D721Med (cell line): ENCODE measurements around the gene TSR3.

ENCODE experiments used
- DNase-seq: peaks from one replicate; pipeline ENCODE4 v3.0.0; 2011; ENCODE audit warnings: low spot score; ENCODE audit not compliant: insufficient read length
- FAIRE-seq: peaks from 2 replicates; lab custom pipeline; 2011; peaks lifted over from hg19 to GRCh38; lab: Jason Lieb, UNC
- CTCF ChIP-seq: IDR thresholded peaks from 2 replicates; pipeline ENCODE4 v1.5.1; 2012; ENCODE audit warnings: mild to moderate bottlenecking, control low read depth; ENCODE audit not compliant: insufficient read depth; ENCODE audit errors: missing control alignments

TSR3 gene

DNA sequence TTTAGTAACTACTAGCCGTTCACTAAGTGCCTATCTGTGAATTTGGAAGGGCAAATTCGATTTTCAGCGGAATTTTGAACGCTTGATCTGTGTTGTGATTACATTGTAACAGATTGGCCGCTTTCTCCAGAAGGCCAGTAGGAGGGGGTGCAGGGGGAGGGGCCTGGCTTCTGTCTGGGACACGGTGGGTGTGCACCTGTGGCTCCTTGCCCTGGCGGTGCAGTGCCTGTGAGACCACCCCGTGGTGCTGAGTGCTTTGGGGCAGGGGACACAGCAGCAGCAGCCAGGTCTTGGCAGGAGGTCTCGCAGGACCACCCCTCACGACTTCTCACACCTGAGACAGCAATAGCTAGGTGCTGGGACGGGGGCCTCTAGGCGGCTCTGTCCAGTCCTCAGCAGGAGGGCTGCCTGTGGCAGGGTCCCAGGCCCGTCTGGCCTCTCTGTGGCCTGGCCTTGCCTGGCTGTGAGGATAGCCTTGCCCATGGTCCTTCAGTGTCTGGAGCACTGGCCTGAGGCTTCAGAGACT is 40.4 kb downstream of the TSR3 start:
- FAIRE-seq, result no peak
- no peak for DNase-seq
- TF ChIP-seq CTCF, result no peak

GRCh38 chr16:1310832-1311200 is 40.9 kb downstream of the TSR3 start:
- no peak for FAIRE-seq
- no peak for DNase-seq
- no peak for TF ChIP-seq CTCF

DNA sequence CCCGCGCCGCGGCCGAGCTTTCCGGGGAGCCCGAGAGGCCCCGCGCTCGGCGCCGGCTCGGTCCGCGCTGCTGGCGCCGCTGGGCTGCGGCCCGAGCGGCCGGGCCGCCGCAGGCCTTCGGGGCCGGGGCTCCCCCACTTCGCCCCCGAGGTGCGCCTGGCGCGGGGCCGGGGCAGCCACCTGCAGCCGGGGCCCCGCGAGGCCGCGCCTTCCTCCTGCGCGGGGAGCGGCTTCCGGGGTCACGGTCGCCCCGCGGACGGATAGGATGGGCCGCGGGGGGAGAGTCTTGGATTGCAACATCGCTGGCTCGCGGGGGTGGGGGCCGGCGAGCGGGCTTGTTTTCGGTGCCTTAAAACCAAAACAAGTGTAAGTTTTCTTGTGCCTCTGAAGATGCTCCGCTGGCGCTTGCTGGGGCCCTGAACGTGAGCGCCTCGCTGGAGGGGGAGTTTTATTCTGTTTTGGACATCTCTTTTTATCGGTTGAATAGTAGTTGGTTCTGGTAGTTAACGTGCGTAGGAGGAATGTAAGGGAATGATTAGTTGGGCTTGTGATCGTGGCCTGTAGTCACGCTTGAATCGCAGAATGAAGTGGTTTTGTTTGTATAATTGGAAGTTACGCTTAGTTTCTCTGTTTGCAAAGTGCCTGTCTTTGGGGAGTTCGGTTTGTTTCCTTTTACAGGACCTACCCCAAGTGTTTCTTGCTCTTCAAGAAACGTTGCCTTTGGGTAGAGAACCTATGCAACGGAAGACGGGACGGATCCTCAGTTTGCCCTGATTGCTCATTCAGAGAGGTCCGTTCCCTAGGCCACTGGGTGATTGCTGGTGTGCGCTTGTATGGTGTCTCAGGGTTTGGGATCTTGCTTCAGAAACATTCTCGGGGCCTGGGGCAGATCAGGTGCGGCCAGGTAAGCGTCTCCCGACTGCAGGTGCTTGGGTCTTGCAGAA is 41.5 kb downstream of the TSR3 start:
- FAIRE-seq (no peak), DNase-seq (no peak)
- no peak for TF ChIP-seq CTCF

- no peak for TF ChIP-seq CTCF
- FAIRE-seq (no peak), DNase-seq (peak; percentile 87)
Observed at GRCh38 chr16:1308977-1309885, 42.4 kb downstream of the TSR3 start, which contains the start of gene UBE2I. Gene UBE2I (plus strand): TSS chr16:1309636. CDS start chr16:1314031, 4,395 bp downstream.

GRCh38 chr16:1308036-1308976 is 43.4 kb downstream of the TSR3 start:
- no peak for FAIRE-seq
- no peak for DNase-seq
- no peak for TF ChIP-seq CTCF

DNA sequence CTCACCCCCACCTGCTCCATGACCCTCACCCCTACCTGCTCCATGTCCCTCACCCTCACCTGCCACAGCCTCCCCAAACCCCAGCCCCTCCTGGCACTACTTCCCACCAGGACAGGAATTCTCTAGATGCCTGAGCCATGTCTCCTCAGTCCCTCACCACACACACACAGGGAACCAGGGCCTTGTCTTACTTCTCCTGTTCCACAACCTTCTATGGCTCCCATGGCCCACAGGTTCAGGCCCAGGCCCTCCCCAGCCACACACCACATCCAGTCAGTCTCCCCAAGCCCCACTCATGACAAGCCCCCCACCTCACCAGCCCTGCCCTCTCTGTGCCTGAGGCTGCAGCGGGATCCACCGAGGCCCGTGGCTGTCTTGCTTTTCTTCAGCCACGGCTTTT is 45.3 kb downstream of the TSR3 start:
- FAIRE-seq, result no peak
- no peak for TF ChIP-seq CTCF
- DNase-seq, result no peak
